Measurements from ENCODE around the gene C22orf15.
A peak's percentile ranks its signal among the peaks of the same experiment; 100 is the strongest.

Gene C22orf15

GRCh38 chr22:23772649-23773473, 10.1 kb downstream of the C22orf15 start, which contains the start of gene MMP11:
MMP11 (plus strand) TSS chr22:23772849; CDS start chr22:23772871, 22 bp downstream.
- in situ Hi-C loops (cut with HindIII; ENCODE audit: low sequenced_read_pairs): no loop called here
- DNase-seq (ENCODE audit: low read depth, low spot score): no peak
- H3K4me3 ChIP-seq (ENCODE audit: low read depth, low read length): peak within 1 kb of the TSS; percentile 36
- TF ChIP-seq CTCF (IDR thresholded peaks at IDR 0.05; ENCODE audit: low read depth, low read length): no peak

GRCh38 chr22:23773483-23774113, 10.8 kb downstream of the C22orf15 start:
- no peak for DNase-seq (ENCODE audit: low read depth, low spot score)
- no peak for TF ChIP-seq CTCF (IDR thresholded peaks at IDR 0.05; ENCODE audit: low read depth, low read length)
- in situ Hi-C loops (cut with HindIII; ENCODE audit: low sequenced_read_pairs): no loop called here
- H3K4me3 ChIP-seq (ENCODE audit: low read depth, low read length): peak overlapping the region; percentile 36

GRCh38 chr22:23774114-23774921, 11.5 kb downstream of the C22orf15 start:
- in situ Hi-C loops (cut with HindIII; ENCODE audit: low sequenced_read_pairs): no loop called here
- no peak for DNase-seq (ENCODE audit: low read depth, low spot score)
- TF ChIP-seq CTCF (IDR thresholded peaks at IDR 0.05; ENCODE audit: low read depth, low read length): no peak
- H3K4me3 ChIP-seq (ENCODE audit: low read depth, low read length): no peak overlapping the region

DNA sequence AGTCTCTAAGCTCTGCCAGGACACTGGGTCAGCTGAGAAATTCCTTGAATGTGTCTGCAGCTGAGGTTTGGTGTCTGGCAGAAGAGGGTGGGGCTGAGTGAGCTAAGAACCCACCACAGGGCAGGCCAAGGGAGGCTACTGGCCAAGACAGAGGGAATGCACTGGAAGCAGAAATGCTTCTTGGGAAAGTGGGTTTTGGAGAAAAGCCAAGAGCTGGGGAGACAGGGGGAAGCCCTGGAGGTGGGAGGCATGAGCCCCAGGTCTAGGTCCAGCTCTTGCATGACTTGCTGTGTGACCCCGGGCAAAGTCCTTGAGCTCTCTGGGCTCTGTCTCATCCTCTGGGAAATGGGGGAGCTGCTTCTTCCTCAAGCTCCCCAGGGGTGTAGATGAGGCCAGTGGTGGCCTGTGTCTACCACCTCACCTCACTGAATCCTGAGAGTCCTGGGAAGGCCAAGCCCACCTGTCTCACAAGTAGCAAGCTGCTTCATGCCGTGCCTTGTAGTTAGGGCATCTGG, 12.2 kb downstream of the C22orf15 start:
- DNase-seq (ENCODE audit: low read depth, low spot score): peak; percentile 62
- in situ Hi-C loops (cut with HindIII; ENCODE audit: low sequenced_read_pairs): no loop called here
- H3K4me3 ChIP-seq (ENCODE audit: low read depth, low read length): no peak overlapping the region
- TF ChIP-seq CTCF (IDR thresholded peaks at IDR 0.05; ENCODE audit: low read depth, low read length): no peak

- no peak overlapping the region for H3K4me3 ChIP-seq (ENCODE audit: low read depth, low read length)
- TF ChIP-seq CTCF (IDR thresholded peaks at IDR 0.05; ENCODE audit: low read depth, low read length): no peak
- DNase-seq (ENCODE audit: low read depth, low spot score): no peak
- in situ Hi-C loops (cut with HindIII; ENCODE audit: low sequenced_read_pairs): no loop called here
Observed at GRCh38 chr22:23775779-23776375, 13.1 kb downstream of the C22orf15 start.
